Stimulated activated CD4-positive, alpha-beta T cell treated with anti-CD3 and anti-CD28 coated beads, TNF-alpha, amount 100 ng/mL, for 24 hours (primary cell): ENCODE data around the gene CCNQ.

Experiments used
- DNase-seq, 3 experiments: peaks; one replicate each; pipeline ENCODE4 v3.0.0-alpha.2; 2020; ENCODE audit warnings: low read depth in 3 of 3

Gene CCNQ

DNA sequence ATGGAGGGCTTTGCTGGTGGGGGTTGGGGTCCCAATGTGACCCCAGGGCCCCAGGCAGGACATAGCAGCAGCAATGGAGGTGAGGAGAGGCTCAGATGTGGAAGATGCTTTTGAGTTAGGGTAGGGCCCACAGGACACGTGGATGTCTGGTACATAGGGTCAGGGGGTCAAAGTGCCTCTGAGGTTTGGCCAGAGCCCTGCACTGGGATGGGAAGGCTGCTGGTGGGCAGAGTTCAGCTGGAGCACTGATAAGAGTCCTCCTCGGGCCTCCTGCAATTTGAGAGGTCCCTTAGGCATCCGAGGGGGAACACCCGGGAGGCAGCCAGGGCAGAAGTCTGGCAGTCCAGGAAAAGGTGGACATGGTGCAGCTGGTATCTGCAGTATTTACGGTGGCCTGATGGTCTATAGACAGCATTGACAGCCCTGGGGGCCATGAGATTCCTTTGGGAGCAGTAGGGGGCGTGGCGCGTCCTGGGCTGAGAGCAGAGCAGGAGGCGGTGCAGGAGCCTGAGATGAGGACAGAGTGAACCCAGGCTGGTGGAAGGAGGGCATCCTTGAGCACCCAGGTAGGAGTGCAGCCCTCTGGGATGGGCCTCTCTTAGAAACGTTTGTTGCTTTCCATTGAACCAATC is 22.6 kb downstream of the CCNQ start:
- DNase-seq, result no peak

DNA sequence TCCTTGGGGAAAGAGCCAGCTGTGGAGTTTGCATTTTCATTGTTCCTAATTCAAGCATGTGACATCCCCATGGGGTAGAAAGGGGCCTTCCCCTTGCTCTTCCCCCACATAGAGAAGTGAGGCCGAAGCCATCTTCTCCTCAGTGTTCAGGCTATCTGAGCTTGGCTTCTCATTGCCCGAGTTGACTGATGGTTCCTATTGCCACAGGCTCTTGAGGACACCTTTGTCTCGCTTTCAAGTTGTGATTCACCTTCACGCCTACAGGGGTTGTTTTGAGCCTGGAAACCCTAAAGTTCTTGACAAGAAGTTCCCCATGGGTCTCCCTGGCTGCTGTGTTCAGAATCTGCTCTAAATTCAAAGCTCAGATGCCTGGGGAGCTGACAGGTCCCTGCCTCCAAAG is 25.0 kb downstream of the CCNQ start:
- DNase-seq, result no peak

DNA sequence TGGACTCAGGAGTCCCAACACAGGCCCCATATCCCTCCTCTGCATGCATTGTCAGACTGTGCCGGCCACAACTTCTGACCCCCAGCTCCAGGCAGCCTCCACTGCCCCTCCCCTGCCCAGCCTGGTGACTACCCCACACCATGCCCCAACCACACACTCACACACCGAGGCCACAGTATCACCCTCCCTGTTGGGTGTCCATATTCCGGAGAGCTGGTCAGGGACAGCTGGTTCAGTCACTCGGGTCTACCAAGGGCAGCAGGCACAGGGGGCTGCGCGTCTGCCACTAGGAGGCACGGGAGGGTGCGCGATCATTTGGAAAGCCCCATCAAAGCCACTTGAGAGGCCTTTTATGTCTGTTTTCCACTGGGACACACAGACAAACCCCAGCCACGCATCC is 26.3 kb downstream of the CCNQ start:
- no peak for DNase-seq

DNA sequence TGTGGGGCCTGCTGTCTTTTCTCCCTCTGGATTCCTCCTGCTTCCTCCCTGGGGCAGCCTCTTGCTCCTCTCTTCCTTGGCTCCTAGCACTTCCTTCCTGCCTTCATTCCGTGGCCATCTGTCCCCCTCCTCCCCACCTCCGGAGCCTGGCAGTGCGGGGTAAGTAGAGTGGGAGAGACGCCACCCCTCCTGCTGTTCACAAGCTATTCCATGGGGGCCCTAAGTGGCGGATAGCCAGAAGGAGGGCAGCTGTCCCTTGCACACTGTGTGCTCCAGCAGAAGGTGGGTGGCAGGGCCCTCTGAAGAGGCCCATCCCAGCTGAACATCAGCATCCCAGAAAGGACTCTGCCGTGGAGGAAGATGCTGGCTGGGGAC is 27.4 kb downstream of the CCNQ start:
- DNase-seq, result no peak

DNA sequence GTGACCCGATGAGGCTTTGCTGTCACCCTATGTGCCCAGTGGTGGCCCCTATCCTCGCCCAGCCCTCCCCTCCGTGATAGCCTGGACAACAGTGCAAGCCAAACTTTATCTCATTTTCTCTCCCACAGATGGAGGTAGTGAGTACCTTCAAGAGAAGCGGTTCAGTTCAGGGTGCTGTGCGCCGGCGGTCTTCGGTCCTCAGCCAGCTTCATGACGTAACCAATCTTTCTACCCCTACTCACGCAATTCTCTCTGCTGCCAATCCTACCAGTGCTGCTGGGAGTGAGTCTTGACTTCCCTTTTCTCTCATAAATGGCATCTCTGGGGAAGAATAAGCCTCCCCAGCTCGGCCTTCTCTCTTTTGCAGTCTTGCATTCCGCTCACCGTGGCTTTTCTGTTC is 29.5 kb downstream of the CCNQ start:
- no peak for DNase-seq

DNA sequence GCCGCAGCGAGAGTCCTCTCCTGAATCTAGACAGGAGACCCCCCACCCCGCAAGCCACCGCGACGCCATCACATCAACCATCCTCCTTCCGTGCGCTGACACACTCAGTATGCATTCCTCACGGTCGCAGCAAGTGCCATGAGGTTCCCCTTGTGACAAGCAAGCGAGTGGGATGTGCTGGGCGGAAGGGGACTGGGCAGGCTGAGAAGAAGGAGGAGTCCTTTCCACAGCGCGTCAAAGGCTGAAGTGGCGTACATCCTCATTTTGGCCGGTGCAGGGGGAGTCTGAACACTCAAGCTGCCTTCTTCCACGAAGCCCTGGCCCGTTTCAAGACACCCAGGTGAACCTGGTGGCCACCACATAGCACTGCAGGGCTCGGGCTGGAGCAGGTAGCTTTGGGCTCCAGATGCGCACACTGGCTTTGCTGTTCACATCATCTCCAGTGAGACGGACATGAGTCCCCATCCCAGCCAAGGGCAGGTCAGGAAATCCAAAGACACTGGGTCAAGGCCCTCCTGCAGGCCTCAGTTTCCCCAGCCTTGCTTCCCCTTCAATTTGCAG is 30.4 kb downstream of the CCNQ start:
- DNase-seq, result no peak

DNA sequence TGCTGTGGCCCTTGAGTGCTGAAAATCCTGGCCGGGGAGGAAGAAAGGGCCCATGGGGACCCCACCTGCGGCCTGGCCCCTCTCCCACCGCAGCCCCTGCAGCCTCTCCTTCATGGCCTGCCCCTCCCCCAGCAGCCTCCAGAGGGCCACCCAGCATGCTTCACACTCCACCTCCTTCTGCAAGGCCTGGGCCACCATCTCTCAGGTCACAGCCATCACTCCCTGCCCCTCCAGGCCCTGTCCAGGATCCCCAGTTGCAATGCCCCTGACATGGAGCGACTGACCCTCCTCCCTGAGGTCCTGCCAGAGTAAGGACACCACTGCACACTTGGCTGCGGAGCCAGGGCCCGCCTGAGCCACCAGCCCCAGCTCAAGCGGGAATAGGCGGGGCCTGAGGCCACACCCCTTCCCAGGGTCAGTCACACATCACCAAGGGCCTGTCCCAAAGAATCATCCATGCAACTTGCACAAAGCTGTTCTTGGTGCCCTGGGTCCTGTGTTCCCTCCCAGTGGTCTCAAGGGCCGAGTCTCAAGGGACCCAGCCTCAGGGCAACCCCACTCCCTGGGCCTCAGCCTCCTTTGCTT is 32.9 kb downstream of the CCNQ start:
- no peak for DNase-seq

DNA sequence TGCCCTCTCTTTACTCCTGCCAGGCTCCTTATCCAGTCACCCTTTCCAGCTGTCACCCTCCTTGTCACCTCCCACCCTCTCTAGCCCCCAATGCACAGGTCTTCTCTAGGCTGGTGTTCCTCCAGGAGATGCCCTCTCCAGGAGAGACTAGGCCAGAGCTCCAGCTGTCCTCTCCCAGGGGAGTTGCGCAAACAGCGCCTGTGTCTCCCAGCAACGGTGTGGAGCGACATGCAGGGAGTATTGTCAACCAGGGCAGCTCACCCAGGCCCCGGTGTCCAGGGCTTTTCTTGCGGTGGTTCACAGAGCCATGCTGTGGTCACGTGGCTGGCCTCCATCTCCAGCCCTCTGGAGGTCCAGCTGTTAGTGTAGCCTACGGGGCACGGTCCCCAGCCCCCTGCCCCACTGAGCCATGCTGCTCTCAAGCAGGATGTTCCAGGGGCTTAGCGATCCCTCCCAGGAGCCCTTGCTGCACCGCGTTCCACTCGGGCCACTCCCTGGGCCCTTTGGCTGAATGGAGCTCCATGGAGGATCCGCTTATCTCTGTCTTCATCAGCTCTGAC is 34.8 kb downstream of the CCNQ start:
- DNase-seq, result no peak

DNA sequence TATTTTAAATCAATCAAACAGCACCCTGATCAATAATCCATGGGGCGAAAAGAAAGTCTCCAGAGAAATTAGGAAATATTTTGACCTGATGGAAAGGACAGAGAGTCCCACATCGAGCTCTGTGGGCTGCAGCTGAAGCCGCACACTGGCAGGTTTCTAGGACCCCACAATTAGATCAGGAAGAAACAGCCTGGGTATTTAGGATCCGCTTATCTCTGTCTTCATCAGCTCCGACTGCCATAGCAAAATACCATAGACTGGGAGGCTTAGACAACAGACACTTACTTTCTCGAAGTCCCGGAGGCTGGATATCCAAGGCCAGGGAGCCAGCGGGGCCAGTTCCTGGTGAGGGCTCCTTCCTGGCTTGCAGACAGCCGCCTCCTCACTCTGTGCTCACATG is 36.4 kb downstream of the CCNQ start:
- no peak for DNase-seq

DNA sequence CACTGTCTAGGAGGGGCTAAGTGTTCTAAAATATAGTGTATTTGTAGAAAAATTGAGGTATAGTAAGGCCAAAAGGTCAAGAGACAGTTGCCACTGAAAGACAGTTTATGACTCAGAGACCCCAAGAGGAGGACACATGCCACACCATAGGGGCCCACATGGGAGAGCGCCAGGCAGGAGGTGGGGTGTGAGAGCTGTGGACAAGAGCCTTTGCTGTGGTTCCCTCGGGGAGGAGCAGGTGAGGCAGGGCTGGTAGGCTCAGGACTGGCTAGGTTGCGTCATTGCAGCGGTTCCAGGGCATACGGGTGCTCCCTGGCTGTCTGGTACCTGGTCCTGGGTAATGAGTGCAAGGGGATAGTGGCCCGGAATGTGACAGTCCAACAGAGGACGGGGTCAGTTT is 37.6 kb downstream of the CCNQ start:
- DNase-seq, result no peak

DNA sequence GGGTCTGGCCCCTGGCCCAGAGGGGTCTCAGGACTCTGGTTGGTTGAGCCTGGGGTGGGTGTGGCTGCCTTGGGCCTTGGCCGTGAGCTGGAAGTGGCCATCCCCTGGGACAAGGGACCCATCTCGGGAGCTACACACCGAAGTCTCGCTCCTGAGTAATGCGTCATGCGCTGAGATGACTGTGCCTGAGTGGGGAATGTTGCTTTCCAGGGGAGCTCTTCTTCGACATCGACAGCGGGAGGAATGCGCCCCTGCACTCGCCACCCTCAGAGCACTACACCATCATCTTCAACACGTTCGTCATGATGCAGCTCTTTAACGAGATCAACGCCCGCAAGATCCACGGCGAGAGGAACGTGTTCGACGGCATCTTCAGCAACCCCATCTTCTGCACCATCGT is 38.5 kb downstream of the CCNQ start:
- DNase-seq, result no peak

DNA sequence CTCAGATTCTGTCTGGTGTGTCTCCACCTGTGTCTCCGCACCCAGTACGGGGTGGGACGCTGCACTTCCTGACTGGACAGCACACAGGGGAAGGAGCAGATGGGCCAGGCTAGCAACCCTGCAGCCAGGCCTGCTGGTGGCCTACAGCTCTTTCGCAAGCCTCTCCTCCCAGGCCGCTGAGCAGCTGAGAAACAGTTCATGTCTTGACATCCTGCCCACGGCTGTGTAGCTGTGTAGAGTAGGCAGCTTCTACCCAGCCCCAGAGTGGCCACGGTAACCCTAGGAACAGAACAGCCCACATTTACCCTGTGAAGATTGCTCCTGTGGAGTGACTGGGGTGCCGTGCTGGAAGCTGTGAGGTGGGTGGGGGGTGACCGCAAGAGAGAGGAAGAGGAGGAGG is 38.9 kb downstream of the CCNQ start:
- no peak for DNase-seq

DNA sequence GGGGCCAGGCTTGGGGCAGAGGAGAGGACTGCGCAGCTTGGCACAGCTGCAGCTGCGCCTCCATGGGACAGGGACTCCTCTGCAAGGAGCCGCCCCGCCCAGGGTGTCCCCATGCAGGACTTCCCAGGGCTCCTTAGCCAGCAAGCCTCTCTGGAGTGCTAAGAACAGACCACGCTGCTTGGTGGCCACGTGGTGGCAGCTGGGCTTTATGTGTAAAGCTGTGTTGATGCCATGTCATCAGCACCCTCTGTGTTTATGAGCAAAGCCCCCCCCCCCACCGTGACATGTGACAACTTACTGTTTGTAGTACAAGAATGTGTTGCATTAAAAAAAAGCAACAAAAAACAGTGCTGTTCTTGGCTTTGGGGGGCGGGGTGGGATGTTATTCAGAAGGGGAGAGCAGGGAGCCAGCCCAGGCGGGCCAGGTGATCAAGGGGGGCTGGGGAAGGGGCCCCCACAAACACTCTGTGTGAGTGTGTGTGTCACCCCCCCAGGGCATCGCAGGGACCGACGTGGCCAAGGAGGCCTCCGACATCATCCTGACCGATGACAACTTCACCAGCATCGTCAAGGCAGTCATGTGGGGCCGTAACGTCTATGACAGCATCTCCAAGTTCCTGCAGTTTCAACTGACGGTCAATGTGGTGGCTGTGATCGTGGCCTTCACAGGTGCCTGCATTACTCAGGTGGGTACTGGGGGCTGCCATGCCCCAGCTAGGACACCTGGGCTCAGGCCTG is 41.2 kb downstream of the CCNQ start:
- no peak for DNase-seq

DNA sequence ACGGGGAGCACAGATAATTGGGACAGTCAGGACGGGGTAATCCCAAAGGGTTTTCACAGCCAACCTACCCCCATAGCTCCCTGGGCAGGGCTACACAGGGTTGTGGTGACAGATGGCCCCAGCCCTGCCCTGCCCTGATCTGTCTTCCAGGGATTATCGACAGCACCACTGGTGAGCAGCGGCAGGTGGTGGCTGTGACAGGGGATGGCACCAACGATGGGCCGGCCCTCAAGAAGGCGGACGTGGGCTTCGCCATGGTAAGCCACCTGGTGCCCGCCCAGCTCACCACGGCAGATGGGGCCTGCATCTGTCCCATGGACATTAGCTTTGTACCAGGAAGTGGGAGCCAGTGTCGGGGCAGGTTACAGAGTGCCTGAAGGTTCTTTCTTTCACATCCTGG is 42.2 kb downstream of the CCNQ start:
- no peak for DNase-seq

DNA sequence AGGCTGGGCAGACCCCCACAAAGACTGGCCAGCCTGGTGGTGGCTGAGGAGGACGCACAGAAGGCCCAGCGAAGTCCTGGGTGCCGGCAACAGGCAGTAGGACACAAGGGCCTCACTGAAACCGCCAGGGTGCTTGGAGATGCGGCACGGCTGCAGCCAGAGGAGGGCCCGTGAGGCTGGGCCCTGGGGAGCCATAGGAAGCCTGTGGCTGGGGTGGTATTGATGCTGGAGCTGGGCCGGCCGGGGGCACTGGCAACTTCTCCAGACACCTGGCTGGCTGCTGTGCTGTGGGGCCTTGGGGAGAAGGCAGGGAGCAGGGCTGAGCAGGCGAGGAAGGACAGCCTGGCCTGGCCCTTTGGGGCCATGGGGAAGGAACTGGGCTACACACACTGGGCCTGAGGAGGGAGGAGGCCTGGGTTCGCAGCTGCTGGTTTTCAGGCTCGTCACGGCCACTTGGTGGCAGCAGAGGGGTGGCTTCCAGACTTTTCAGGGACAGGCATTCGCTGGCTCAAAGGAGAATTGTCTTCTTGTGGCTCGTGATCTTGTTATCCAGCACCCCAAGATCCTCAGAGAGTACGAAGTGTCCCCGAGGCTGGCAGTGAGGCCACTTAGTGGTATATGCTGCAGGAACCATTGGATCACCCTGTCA is 44.3 kb downstream of the CCNQ start:
- DNase-seq, result peak; percentile 21 to 53 (median 26)

DNA sequence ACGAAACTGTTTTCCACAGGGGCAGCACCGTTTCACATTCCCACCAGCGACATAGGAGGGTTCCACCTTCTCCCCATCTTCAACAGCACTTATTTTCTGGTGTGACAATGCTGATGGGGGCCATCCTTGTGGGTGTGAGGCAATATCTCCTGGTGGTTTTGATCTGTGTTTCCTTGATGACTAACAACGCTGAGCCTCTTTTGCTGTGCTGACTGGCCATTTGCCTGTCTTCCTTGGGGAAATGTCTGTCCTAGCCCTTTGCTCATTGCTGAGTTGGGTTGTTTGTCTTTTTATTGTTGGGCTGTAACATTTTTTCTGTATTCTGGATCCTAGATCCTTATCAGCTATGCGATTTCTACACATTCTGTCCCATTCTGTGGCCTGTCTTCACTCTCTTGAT is 47.8 kb downstream of the CCNQ start:
- no peak for DNase-seq

DNA sequence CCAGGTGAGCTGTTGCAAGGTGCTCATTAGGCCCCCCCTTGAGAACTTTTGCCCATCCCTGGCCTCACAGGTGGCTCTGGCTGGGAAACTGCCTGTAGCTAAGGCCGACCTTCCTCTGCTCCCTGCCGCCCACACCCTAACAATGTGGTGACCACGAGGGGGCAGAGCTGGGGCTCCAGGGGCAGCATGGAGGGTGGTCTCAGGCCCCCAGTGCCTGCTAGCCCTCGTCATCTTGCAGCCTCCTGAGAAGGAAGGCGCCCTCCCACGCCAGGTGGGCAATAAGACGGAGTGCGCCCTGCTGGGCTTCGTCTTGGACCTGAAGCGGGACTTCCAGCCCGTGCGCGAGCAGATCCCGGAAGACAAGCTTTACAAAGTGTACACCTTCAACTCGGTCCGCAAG is 49.1 kb downstream of the CCNQ start:
- no peak for DNase-seq

DNA sequence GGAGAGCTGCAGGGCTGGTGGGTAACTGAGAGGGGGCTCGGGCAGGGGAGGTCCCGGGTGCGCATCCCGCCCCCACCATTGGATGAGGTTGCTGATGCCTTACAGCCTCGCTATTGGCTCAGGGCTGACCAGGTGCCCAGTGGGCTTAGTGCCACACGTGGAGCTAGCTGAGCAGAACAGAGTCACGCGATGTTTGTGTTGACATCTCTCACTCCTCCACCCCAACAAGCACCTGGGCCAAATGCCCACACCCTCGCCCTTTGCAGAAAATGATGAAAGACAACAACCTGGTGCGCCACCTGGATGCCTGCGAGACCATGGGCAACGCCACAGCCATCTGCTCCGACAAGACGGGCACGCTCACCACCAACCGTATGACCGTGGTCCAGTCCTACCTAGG is 49.7 kb downstream of the CCNQ start:
- DNase-seq, result no peak

DNA sequence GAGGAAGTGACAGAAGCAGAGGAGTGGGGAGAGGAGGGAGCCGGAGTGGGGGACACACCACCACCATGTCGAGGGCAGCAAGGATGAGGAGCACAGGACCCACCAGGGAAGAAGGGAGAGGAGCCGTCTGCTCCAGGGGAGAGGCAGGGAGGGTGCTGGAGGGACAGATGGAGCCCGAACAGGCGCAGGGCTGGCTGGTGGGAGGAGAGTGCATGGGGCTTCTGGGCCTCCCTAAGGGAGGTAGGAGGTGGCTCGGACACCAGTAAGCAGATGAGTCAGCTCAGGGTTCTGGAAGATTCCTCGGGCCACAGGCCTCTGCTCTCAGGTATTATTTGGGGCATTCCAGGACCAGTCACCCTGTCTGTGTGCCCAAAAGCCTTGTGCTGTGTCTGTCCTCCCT is 51.7 kb downstream of the CCNQ start:
- DNase-seq, result no peak

DNA sequence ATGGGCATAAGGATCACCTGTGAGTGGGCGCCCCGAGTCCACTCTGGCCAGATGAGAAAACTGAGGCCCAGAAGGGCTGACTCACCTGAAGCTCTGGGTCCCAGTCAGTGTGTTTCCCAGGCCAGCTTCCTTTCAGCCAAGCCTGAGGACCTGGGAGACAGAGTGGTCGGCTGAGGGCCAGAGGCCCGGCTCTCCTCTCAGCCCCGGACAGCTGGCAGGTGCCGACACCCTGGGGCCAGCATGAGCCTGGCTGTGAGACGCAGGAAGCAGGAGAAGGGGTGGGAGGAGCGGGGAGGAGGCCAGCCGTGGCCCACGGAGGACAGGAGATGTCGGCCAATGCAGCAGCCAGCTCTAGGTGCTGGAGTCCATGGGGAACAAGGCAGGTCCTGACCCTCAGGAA is 52.6 kb downstream of the CCNQ start:
- no peak for DNase-seq

DNA sequence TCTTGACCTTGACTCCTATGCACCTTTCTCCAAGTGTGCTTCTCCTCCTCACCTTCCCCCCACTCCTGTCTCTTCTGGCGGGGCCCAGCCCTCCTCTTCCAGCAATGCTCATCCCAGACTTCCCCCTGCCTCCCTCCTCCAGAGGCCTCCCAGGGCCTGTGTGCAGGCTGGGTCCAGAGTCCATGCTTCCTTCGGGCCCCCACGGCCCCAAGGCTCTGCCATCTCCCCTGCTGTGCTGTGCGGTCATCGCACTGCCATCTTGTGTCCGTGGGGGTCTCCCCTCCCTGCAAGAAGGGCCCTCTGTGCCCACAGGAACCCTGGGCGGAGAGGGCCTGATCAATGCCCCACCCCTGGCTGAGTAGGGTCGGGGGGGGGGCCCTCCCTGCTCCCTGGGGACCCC is 54.2 kb downstream of the CCNQ start:
- DNase-seq, result no peak

DNA sequence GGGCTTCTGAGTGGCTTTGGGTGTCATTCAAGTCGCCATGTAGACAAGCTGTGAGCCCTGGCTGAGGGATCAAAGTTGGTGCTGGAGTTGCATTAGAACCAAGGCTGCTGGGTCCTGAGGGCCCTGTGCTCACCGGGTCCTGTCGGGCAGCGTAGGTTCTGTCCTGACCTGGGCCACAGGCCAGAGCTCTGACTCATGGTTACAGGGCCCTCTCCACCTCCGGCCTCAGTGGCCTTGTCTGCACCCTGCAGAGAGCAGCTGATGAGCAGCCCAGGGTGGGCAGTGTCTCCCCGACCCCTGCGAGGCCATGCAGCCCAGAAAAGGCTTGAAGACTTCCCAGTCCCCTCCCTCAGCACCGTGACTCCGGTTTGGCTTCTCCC is 59.0 kb downstream of the CCNQ start:
- DNase-seq, result no peak
